Parathyroid adenoma (tissue), 2 donors: ENCODE results near the gene TMEM184A.
"Not testable (repeated sequence)": the region's sequence is repeated elsewhere in the genome, so short reads cannot be mapped to it uniquely, and the experiment has no call there.

Source experiments
- H2AFZ ChIP-seq: fragments of 300-600 bp; sonication (generic); one replicate; pipeline ENCODE4 v1.7.0; 2017; ENCODE audit warnings: antibody characterized with exemption, mild to moderate bottlenecking
- H3K27ac ChIP-seq: fragments of 300-600 bp; sonication (generic); one replicate; pipeline ENCODE4 v1.7.0; 2017
- H3K27me3 ChIP-seq: fragments of 300-600 bp; sonication (generic); one replicate; pipeline ENCODE4 v1.7.0; 2017; ENCODE audit warnings: low read length; ENCODE audit not compliant: control insufficient read depth, insufficient read depth
- H3K36me3 ChIP-seq: fragments of 300-600 bp; sonication (generic); one replicate; pipeline ENCODE4 v1.7.0; 2017; ENCODE audit warnings: low read length; ENCODE audit not compliant: control insufficient read depth, insufficient read depth
- H3K4me1 ChIP-seq: fragments of 300-600 bp; sonication (generic); one replicate; pipeline ENCODE4 v1.7.0; 2017; ENCODE audit warnings: control low read depth
- H3K4me2 ChIP-seq: fragments of 300-600 bp; sonication (generic); one replicate; pipeline ENCODE4 v1.7.0; 2017; ENCODE audit warnings: low read length
- H3K4me3 ChIP-seq: fragments of 300-600 bp; sonication (generic); one replicate; pipeline ENCODE4 v1.7.0; 2017; ENCODE audit warnings: low read depth, low read length
- H3K79me2 ChIP-seq: fragments of 300-600 bp; sonication (generic); one replicate; pipeline ENCODE4 v1.7.0; 2017; ENCODE audit warnings: control low read depth
- H3K9ac ChIP-seq: fragments of 300-600 bp; sonication (generic); one replicate; pipeline ENCODE4 v1.7.0; 2017; ENCODE audit warnings: mild to moderate bottlenecking
- H3K9me3 ChIP-seq: fragments of 300-600 bp; sonication (generic); one replicate; pipeline ENCODE4 v1.7.0; 2017; ENCODE audit warnings: low read length; ENCODE audit not compliant: control insufficient read depth
- TF ChIP-seq, protein P1 (sequence below): fragments of 300-600 bp; sonication (generic); IDR thresholded peaks from one replicate; pipeline ENCODE4 v1.7.0; 2017; ENCODE audit warnings: antibody characterized with exemption, mild to moderate bottlenecking
- donor health status: primary hyperparathyroidism.

TMEM184A gene

DNA sequence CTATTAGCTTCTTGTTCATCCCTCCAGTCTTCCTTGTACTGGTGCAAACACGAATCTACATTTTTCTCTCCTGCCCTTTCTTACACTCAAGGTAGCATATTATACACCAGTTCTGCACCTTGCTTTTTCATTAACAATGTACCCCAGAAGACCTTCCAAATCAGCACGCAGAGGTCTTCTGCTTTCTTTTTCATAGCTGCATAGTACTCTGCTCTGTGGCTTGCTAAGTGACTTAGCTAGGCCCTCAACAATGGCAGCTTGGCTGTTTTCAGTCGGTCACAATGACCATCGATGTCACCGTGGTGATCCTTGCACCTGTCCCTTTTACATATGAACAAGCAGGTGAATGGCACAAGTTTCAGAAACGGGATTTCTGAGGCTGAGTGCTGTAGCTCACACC is 30.6 kb downstream of the TMEM184A start:
- peaks cover 4% of the 10 kb centered on the region for H3K4me1 ChIP-seq
- H3K27me3 ChIP-seq: no peaks in the 10 kb centered on the region
- no peak overlapping the region for H3K4me2 ChIP-seq
- H3K4me3 ChIP-seq: no peak overlapping the region
- no peaks in the 10 kb centered on the region for H3K36me3 ChIP-seq
- H3K9ac ChIP-seq: no peak overlapping the region
- no peaks in the 10 kb centered on the region for H3K79me2 ChIP-seq
- TF ChIP-seq, protein P1, sequence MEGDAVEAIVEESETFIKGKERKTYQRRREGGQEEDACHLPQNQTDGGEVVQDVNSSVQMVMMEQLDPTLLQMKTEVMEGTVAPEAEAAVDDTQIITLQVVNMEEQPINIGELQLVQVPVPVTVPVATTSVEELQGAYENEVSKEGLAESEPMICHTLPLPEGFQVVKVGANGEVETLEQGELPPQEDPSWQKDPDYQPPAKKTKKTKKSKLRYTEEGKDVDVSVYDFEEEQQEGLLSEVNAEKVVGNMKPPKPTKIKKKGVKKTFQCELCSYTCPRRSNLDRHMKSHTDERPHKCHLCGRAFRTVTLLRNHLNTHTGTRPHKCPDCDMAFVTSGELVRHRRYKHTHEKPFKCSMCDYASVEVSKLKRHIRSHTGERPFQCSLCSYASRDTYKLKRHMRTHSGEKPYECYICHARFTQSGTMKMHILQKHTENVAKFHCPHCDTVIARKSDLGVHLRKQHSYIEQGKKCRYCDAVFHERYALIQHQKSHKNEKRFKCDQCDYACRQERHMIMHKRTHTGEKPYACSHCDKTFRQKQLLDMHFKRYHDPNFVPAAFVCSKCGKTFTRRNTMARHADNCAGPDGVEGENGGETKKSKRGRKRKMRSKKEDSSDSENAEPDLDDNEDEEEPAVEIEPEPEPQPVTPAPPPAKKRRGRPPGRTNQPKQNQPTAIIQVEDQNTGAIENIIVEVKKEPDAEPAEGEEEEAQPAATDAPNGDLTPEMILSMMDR: no peak
- H2AFZ ChIP-seq: no peak overlapping the region
- H3K9me3 ChIP-seq: no peaks in the 10 kb centered on the region
- no peak overlapping the region for H3K27ac ChIP-seq

DNA sequence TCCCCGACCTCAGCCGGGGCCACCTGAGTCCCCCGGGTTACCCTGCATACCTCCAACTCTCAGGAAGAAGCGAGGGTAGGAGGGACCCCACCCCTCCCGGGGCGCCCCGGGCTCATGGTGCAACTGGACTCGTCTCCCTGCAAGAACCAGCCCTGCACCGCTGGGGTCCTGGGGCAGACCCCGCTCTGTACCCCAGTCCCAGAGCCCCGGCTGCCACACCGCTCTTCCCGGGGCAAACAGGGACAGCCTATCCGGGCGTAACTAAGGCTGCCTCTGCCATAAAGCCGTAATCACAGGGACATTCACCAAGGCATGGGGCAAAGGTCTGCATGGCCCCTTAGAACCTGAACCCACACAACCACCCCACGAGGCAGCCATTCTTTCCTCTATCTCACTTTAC is 32.2 kb downstream of the TMEM184A start:
- no peak overlapping the region for H3K27ac ChIP-seq

DNA sequence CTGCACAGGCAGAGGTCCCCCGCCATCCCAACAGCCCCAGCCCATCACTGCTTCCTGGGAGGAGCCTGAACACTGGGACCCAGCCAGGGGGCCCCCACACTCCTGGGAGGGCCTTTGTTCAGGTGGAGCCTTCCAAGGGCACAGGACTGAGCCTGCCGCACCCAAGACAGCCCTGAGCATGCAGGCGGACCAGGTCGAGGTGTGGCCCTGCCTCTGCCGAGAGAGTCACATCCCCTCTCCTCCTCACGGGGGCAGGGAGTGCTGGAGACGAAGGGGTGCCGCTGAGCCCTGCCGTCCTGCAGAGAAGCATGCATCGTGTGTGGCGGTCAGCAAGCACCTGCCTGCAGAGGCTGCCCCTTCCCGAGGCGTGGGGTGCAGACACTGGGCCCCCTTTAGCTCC is 32.8 kb downstream of the TMEM184A start:
- Histone ChIP-seq H3K9ac (no peak overlapping the region), H3K4me1 (no peaks in the 10 kb centered on the region), H3K79me2 (no peaks in the 10 kb centered on the region), H3K4me2 (no peak overlapping the region), H3K36me3 (no peaks in the 10 kb centered on the region), H3K27me3 (no peaks in the 10 kb centered on the region), H3K4me3 (no peak overlapping the region), H3K27ac (no peak overlapping the region), H3K9me3 (no peaks in the 10 kb centered on the region), H2AFZ (no peak overlapping the region)
- TF ChIP-seq, protein P1: no peak

More for the DNA sequence above, 32.2 kb downstream of the TMEM184A start:
- Histone ChIP-seq H3K79me2 (no peaks in the 10 kb centered on the region), H3K4me2 (no peak overlapping the region), H2AFZ (no peak overlapping the region), H3K27me3 (no peaks in the 10 kb centered on the region), H3K4me1 (no peaks in the 10 kb centered on the region), H3K9ac (no peak overlapping the region), H3K36me3 (no peaks in the 10 kb centered on the region), H3K9me3 (no peaks in the 10 kb centered on the region), H3K4me3 (no peak overlapping the region)
- TF ChIP-seq, protein P1: no peak

DNA sequence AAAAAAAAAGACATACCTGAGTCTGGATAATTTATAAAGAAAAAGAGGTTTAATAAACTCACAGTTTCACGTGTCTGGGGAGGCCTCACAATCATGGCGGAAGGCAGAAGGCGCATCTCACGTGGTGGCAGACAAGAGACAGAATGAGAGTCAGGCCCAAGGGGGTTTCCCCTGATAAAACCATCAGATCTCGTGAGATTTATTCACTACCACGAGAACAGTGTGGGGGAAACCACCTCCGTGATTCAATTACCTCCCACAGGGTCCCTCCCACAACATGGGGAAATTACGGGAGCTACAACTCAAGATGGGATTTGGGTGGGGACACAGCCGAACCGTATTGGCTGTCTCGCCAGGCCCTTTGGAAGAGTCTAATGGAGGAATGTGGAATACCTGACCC is 34.5 kb downstream of the TMEM184A start:
- no peak overlapping the region for H3K27ac ChIP-seq
- no peaks in the 10 kb centered on the region for H3K4me1 ChIP-seq
- H2AFZ ChIP-seq: no peak overlapping the region
- H3K4me2 ChIP-seq: no peak overlapping the region
- no peaks in the 10 kb centered on the region for H3K27me3 ChIP-seq
- H3K36me3 ChIP-seq: no peaks in the 10 kb centered on the region
- H3K4me3 ChIP-seq: no peak overlapping the region
- H3K79me2 ChIP-seq: no peaks in the 10 kb centered on the region
- TF ChIP-seq, protein P1: no peak
- no peaks in the 10 kb centered on the region for H3K9me3 ChIP-seq
- H3K9ac ChIP-seq: no peak overlapping the region

DNA sequence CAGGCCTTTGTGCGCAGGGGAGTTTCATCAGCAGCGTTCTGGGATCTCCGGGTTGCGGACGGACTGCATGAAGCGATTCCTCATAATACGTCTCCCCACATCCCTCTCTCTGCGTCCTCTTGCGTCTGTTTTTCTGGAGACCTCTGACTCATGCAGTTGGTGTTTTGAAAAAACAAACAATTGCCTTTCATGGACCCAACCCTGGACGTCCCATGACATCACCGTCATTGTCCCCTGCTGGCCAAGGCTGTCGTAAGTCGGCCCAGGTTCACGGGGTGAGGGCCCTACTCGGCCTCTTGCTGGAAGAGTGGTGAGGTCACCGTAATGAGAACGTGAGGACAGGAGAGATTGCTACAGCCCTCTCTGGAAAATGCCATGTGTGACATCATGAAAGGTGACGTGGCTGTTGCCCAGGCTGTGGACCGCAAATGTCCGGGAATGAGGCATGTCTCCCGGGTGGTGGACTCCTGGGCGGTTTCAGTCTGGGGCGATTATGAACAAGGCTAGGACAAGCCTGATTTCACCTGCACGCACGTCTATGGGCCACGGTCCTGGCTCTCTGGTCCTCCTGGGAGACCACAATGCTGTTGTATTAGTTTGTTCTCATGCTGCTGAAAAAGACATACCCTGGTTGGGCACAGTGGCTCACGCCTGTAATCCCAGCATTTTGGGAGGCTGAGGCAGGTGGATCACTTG is 35.3 kb downstream of the TMEM184A start:
- no peaks in the 10 kb centered on the region for H3K27me3 ChIP-seq
- H3K9ac ChIP-seq: no peak overlapping the region
- no peaks in the 10 kb centered on the region for H3K79me2 ChIP-seq
- H3K9me3 ChIP-seq: no peaks in the 10 kb centered on the region
- H3K36me3 ChIP-seq: no peaks in the 10 kb centered on the region
- H3K4me3 ChIP-seq: no peak overlapping the region
- no peaks in the 10 kb centered on the region for H3K4me1 ChIP-seq
- no peak overlapping the region for H3K27ac ChIP-seq
- no peak overlapping the region for H3K4me2 ChIP-seq
- H2AFZ ChIP-seq: no peak overlapping the region
- TF ChIP-seq, protein P1: no peak

DNA sequence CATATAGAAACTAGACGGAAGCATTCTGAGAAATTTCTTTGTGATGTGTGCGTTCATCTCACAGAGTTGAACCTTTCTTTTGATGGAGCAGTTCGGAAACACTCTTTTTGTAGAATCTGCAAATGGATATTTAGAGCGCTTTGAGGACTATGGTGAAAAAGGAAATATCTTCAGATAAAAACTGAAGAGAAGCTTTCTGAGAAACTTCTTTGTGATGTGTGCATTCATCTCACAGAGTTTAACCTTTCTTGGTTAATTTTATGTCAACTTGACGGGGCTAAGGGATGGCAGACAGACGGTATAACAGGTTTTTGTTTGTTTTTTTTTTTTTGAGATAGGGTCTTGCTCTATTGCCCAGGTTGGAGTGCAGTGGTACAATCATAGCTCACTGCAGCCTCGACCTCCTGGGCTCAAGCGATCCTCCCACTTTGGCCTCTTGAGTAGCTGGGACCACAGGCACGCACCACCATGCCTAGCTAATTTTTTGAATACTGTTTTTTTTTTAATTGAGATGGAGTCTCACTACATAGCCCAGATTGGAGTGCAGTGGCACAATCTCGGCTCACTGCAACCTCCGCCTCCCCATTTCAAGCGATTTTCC is 36.6 kb downstream of the TMEM184A start:
- H3K27me3 ChIP-seq, H3K36me3 ChIP-seq, H3K4me3 ChIP-seq, H3K4me2 ChIP-seq, H3K27ac ChIP-seq, H3K79me2 ChIP-seq, H2AFZ ChIP-seq, H3K9ac ChIP-seq, H3K9me3 ChIP-seq, H3K4me1 ChIP-seq: not testable (repeated sequence)
